SH-SY5Y (cell line): ENCODE results near the gene RAN.

Experiments used
- GATA2 ChIP-seq: IDR thresholded peaks from 2 replicates; pipeline ENCODE4 v1.6.1; 2011; ENCODE audit warnings: mild to moderate bottlenecking, low read depth, low read length
- GATA3 ChIP-seq: IDR thresholded peaks from 2 replicates; pipeline ENCODE4 v1.6.1; 2011; ENCODE audit warnings: low read depth, mild to moderate bottlenecking, low read length, moderate library complexity

DNA sequence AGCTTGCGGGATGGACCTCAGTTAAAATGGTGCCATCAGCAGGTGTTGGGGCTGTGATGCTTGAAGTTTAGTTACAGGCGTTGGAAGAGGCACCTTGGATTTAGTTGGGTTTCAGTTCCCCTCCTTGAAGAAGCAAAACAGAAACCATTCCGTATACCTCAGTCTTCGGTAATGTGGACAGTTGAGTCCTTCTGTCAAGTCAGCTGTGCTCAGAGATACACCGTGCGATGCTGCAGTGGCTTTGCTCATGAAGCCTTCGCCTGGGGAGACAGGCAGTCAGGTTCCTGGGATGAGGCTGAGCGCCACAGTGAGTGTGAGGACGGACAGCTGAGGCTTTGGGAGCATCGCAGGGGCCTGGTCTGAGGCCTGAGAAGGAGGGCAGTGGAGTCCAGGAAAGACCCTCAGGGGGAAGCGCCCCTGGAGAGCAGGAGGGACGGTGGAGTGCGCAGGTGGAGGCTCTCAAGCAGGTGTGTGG, 7.4 kb downstream of the RAN start:
- TF ChIP-seq GATA2 (no peak), GATA3 (no peak)
